Measurements from ENCODE around the gene KDM2A.

KDM2A gene

DNA sequence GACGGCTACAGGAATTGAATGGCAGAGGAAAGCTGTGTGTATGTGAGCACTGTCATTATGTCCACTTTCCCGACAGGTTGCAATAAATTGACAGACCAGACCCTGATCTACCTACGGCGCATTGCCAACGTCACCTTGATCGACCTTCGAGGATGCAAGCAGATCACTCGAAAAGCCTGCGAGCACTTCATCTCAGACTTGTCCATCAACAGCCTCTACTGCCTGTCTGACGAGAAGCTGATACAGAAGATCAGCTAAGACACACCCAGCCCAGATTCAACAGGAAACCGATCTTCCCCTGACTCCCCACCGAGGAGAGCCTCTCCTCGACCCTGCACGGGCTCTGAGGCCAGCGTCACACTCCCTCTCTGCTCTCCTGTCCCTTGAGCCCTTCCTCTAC is 135.7 kb downstream of the KDM2A start:
- H3K27ac ChIP-seq (replicated peaks), result no peak overlapping the region
- no peak overlapping the region for H3K4me3 ChIP-seq (replicated peaks; ENCODE audit: insufficient read depth, low read length)
- TF ChIP-seq, protein P1, sequence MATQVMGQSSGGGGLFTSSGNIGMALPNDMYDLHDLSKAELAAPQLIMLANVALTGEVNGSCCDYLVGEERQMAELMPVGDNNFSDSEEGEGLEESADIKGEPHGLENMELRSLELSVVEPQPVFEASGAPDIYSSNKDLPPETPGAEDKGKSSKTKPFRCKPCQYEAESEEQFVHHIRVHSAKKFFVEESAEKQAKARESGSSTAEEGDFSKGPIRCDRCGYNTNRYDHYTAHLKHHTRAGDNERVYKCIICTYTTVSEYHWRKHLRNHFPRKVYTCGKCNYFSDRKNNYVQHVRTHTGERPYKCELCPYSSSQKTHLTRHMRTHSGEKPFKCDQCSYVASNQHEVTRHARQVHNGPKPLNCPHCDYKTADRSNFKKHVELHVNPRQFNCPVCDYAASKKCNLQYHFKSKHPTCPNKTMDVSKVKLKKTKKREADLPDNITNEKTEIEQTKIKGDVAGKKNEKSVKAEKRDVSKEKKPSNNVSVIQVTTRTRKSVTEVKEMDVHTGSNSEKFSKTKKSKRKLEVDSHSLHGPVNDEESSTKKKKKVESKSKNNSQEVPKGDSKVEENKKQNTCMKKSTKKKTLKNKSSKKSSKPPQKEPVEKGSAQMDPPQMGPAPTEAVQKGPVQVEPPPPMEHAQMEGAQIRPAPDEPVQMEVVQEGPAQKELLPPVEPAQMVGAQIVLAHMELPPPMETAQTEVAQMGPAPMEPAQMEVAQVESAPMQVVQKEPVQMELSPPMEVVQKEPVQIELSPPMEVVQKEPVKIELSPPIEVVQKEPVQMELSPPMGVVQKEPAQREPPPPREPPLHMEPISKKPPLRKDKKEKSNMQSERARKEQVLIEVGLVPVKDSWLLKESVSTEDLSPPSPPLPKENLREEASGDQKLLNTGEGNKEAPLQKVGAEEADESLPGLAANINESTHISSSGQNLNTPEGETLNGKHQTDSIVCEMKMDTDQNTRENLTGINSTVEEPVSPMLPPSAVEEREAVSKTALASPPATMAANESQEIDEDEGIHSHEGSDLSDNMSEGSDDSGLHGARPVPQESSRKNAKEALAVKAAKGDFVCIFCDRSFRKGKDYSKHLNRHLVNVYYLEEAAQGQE (IDR thresholded peaks at IDR 0.05; ENCODE audit: insufficient replicate concordance, low read depth), result no peak
- TF ChIP-seq, protein P2, sequence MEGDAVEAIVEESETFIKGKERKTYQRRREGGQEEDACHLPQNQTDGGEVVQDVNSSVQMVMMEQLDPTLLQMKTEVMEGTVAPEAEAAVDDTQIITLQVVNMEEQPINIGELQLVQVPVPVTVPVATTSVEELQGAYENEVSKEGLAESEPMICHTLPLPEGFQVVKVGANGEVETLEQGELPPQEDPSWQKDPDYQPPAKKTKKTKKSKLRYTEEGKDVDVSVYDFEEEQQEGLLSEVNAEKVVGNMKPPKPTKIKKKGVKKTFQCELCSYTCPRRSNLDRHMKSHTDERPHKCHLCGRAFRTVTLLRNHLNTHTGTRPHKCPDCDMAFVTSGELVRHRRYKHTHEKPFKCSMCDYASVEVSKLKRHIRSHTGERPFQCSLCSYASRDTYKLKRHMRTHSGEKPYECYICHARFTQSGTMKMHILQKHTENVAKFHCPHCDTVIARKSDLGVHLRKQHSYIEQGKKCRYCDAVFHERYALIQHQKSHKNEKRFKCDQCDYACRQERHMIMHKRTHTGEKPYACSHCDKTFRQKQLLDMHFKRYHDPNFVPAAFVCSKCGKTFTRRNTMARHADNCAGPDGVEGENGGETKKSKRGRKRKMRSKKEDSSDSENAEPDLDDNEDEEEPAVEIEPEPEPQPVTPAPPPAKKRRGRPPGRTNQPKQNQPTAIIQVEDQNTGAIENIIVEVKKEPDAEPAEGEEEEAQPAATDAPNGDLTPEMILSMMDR (IDR thresholded peaks at IDR 0.05; ENCODE audit: insufficient read depth, low read length), result no peak
- no peak for TF ChIP-seq GABPA (IDR thresholded peaks at IDR 0.05; ENCODE audit: low read depth)
- no peak for TF ChIP-seq POLR2AphosphoS5 (IDR thresholded peaks at IDR 0.05; ENCODE audit: low read depth)
- no peak for TF ChIP-seq SPI1 (IDR thresholded peaks at IDR 0.05; ENCODE audit: borderline replicate concordance, low read depth)
- no peaks in the 10 kb centered on the region for H3K27me3 ChIP-seq (ENCODE audit: insufficient read depth, poor library complexity, severe bottlenecking)
- no peak for DNase-seq (ENCODE audit: low read depth in 1 of 2, low spot score in 1 of 2)

DNA sequence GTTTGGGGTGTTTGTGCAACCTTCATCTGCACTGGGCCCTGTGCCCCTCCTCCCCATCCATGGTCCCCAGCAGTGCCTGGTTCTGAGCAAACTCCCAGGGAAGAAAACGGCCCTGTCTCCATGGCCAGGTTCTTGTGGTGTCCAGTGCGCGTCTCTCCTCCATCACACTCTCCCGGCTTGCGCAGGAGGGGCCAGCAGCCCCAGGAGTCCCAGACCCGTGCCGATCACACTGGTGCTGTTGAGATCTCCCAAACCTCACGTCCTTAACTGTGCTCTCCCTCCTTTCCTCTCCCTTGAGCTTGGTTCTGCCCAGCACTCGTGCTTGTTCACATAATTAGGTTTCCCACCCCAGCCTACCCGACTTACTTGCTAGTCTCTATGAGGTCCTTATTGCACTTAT is 136.3 kb downstream of the KDM2A start:
- Histone ChIP-seq H3K27me3 (ENCODE audit: insufficient read depth, poor library complexity, severe bottlenecking) (no peaks in the 10 kb centered on the region), H3K27ac (replicated peaks) (no peak overlapping the region), H3K4me3 (replicated peaks; ENCODE audit: insufficient read depth, low read length) (no peak overlapping the region)
- TF ChIP-seq POLR2AphosphoS5 (IDR thresholded peaks at IDR 0.05; ENCODE audit: low read depth) (no peak), GABPA (IDR thresholded peaks at IDR 0.05; ENCODE audit: low read depth) (no peak), SPI1 (IDR thresholded peaks at IDR 0.05; ENCODE audit: borderline replicate concordance, low read depth) (no peak)
- TF ChIP-seq, protein P2 (IDR thresholded peaks at IDR 0.05; ENCODE audit: insufficient read depth, low read length), result no peak
- TF ChIP-seq, protein P1 (IDR thresholded peaks at IDR 0.05; ENCODE audit: insufficient replicate concordance, low read depth), result no peak
- DNase-seq (ENCODE audit: low read depth in 1 of 2, low spot score in 1 of 2), result no peak

DNA sequence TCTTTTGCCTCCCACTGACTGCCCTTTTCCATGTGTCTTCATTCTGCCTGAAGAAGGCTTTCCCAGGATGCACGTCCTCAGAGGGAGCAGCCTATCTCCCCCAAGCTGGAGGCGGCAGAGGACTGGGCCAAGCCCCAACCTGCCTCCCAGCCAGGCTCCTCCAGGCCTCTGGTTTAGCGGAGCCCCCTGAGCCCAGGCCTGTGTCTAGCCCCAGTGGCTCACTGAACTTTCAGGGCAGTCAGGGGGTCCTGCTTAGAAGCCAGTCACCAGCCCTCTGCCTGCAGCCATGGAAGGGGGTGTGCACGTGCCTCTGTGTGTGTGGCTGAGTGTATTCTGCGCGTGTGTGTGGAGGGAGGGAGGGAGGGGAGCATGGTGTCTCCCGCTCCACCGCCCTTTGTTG is 136.8 kb downstream of the KDM2A start:
- no peak for DNase-seq (ENCODE audit: low read depth in 1 of 2, low spot score in 1 of 2)
- Histone ChIP-seq H3K4me3 (replicated peaks; ENCODE audit: insufficient read depth, low read length) (no peak overlapping the region), H3K27me3 (ENCODE audit: insufficient read depth, poor library complexity, severe bottlenecking) (no peaks in the 10 kb centered on the region), H3K27ac (replicated peaks) (no peak overlapping the region)
- TF ChIP-seq SPI1 (IDR thresholded peaks at IDR 0.05; ENCODE audit: borderline replicate concordance, low read depth), result no peak
- TF ChIP-seq, protein P1 (IDR thresholded peaks at IDR 0.05; ENCODE audit: insufficient replicate concordance, low read depth), result no peak
- TF ChIP-seq POLR2AphosphoS5 (IDR thresholded peaks at IDR 0.05; ENCODE audit: low read depth), result no peak

Data from HL-60 (cell line).